Measurements from ENCODE around the gene MDGA2.

- no peak for TF ChIP-seq PHB (CRISPR knock-in tag; IDR thresholded peaks at IDR 0.05)
- TF ChIP-seq MYBL2 (IDR thresholded peaks at IDR 0.05; ENCODE audit: low read depth) = no peak
- TF ChIP-seq MYBL2 (CRISPR knock-in tag; IDR thresholded peaks at IDR 0.05; ENCODE audit: borderline replicate concordance) = no peak
- no peak for TF ChIP-seq NRF1 (conservative IDR thresholded peaks at IDR 0.05 in 1 of 2, IDR thresholded peaks at IDR 0.05 in 1 of 2)
- TF ChIP-seq POLR2A (conservative IDR thresholded peaks at IDR 0.05) = no peak
- no peak for TF ChIP-seq FOXK2 (conservative IDR thresholded peaks at IDR 0.05 in 1 of 2, IDR thresholded peaks at IDR 0.05 in 1 of 2; ENCODE audit: low read depth in 2 of 2)
- TF ChIP-seq, protein P1, sequence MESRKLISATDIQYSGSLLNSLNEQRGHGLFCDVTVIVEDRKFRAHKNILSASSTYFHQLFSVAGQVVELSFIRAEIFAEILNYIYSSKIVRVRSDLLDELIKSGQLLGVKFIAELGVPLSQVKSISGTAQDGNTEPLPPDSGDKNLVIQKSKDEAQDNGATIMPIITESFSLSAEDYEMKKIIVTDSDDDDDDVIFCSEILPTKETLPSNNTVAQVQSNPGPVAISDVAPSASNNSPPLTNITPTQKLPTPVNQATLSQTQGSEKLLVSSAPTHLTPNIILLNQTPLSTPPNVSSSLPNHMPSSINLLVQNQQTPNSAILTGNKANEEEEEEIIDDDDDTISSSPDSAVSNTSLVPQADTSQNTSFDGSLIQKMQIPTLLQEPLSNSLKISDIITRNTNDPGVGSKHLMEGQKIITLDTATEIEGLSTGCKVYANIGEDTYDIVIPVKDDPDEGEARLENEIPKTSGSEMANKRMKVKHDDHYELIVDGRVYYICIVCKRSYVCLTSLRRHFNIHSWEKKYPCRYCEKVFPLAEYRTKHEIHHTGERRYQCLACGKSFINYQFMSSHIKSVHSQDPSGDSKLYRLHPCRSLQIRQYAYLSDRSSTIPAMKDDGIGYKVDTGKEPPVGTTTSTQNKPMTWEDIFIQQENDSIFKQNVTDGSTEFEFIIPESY (CRISPR knock-in tag; IDR thresholded peaks at IDR 0.05) = no peak
- TF ChIP-seq, protein P2, sequence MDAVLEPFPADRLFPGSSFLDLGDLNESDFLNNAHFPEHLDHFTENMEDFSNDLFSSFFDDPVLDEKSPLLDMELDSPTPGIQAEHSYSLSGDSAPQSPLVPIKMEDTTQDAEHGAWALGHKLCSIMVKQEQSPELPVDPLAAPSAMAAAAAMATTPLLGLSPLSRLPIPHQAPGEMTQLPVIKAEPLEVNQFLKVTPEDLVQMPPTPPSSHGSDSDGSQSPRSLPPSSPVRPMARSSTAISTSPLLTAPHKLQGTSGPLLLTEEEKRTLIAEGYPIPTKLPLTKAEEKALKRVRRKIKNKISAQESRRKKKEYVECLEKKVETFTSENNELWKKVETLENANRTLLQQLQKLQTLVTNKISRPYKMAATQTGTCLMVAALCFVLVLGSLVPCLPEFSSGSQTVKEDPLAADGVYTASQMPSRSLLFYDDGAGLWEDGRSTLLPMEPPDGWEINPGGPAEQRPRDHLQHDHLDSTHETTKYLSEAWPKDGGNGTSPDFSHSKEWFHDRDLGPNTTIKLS (IDR thresholded peaks at IDR 0.05; ENCODE audit: borderline replicate concordance, low read depth) = no peak
- TF ChIP-seq ZZZ3 (IDR thresholded peaks at IDR 0.05) = no peak
- TF ChIP-seq, protein P3, sequence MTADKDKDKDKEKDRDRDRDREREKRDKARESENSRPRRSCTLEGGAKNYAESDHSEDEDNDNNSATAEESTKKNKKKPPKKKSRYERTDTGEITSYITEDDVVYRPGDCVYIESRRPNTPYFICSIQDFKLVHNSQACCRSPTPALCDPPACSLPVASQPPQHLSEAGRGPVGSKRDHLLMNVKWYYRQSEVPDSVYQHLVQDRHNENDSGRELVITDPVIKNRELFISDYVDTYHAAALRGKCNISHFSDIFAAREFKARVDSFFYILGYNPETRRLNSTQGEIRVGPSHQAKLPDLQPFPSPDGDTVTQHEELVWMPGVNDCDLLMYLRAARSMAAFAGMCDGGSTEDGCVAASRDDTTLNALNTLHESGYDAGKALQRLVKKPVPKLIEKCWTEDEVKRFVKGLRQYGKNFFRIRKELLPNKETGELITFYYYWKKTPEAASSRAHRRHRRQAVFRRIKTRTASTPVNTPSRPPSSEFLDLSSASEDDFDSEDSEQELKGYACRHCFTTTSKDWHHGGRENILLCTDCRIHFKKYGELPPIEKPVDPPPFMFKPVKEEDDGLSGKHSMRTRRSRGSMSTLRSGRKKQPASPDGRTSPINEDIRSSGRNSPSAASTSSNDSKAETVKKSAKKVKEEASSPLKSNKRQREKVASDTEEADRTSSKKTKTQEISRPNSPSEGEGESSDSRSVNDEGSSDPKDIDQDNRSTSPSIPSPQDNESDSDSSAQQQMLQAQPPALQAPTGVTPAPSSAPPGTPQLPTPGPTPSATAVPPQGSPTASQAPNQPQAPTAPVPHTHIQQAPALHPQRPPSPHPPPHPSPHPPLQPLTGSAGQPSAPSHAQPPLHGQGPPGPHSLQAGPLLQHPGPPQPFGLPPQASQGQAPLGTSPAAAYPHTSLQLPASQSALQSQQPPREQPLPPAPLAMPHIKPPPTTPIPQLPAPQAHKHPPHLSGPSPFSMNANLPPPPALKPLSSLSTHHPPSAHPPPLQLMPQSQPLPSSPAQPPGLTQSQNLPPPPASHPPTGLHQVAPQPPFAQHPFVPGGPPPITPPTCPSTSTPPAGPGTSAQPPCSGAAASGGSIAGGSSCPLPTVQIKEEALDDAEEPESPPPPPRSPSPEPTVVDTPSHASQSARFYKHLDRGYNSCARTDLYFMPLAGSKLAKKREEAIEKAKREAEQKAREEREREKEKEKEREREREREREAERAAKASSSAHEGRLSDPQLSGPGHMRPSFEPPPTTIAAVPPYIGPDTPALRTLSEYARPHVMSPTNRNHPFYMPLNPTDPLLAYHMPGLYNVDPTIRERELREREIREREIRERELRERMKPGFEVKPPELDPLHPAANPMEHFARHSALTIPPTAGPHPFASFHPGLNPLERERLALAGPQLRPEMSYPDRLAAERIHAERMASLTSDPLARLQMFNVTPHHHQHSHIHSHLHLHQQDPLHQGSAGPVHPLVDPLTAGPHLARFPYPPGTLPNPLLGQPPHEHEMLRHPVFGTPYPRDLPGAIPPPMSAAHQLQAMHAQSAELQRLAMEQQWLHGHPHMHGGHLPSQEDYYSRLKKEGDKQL (CRISPR knock-in tag; IDR thresholded peaks at IDR 0.05; ENCODE audit: borderline replicate concordance) = no peak
- TF ChIP-seq, protein P4, sequence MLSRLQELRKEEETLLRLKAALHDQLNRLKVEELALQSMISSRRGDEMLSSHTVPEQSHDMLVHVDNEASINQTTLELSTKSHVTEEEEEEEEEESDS (CRISPR knock-in tag; IDR thresholded peaks at IDR 0.05) = no peak
- no peak for TF ChIP-seq ATF2 (CRISPR knock-in tag; IDR thresholded peaks at IDR 0.05)
- TF ChIP-seq POLR2AphosphoS5 (IDR thresholded peaks at IDR 0.05; ENCODE audit: control insufficient read depth, insufficient read depth, low read depth, low read length) = no peak
- no peak for TF ChIP-seq TEAD4 (IDR thresholded peaks at IDR 0.05; ENCODE audit: low read length)
- TF ChIP-seq TEAD4 (CRISPR knock-in tag; IDR thresholded peaks at IDR 0.05; ENCODE audit: borderline replicate concordance) = no peak
- TF ChIP-seq SMAD1 (IDR thresholded peaks at IDR 0.05; ENCODE audit: low read depth, low read length, partially characterized antibody) = no peak
Observed at GRCh38 chr14:47270715-47271114, 404.7 kb downstream of the MDGA2 start.

All from K562 (cell line).